Stomach smooth muscle (tissue), 2 donors: Measurements from ENCODE around the gene FGF11.
"Not testable (repeated sequence)": the region's sequence is repeated elsewhere in the genome, so short reads cannot be mapped to it uniquely, and the experiment has no call there.

ENCODE experiments used
- H3K27ac ChIP-seq: one replicate; pipeline ENCODE4 v1.7.0; 2013; ENCODE audit warnings: mild to moderate bottlenecking, low read length, inconsistent platforms
- H3K27me3 ChIP-seq, 2 donors: one replicate each; pipeline ENCODE4 v1.7.0; 2013; ENCODE audit warnings: low read length in 2 of 2; ENCODE audit not compliant: insufficient read depth in 2 of 2, control insufficient read depth in 1 of 2
- H3K36me3 ChIP-seq, 2 donors: one replicate each; pipeline ENCODE4 v1.7.0; 2013; ENCODE audit warnings: low read length in 2 of 2; ENCODE audit not compliant: control insufficient read depth in 2 of 2, insufficient read depth in 2 of 2
- H3K4me1 ChIP-seq: one replicate; pipeline ENCODE4 v1.7.0; 2013; ENCODE audit warnings: low read length; ENCODE audit not compliant: control insufficient read depth, insufficient read depth
- H3K4me3 ChIP-seq, 2 donors: one replicate each; pipeline ENCODE4 v1.7.0; 2013; ENCODE audit warnings: low read length in 2 of 2
- H3K9ac ChIP-seq, 2 donors: one replicate each; pipeline ENCODE4 v1.7.0; 2013; ENCODE audit warnings: low read length in 2 of 2, mild to moderate bottlenecking in 1 of 2
- H3K9me3 ChIP-seq, 2 donors: one replicate each; pipeline ENCODE4 v1.7.0; 2013; ENCODE audit warnings: low read length in 2 of 2; ENCODE audit not compliant: control insufficient read depth in 2 of 2
- donor health status: healthy.
- donor health status: Pancreatic carcinoma.

Gene FGF11

GRCh38 chr17:7475764-7476422 is 36.6 kb downstream of the FGF11 start:
- H3K27me3 ChIP-seq = no peaks in the 10 kb centered on the region
- peak overlapping the region in 1 of 2 donors; percentile 51 for H3K9ac ChIP-seq
- H3K36me3 ChIP-seq = peaks cover 0 to 2% of the 10 kb centered on the region in 2 donors
- H3K9me3 ChIP-seq = no peaks in the 10 kb centered on the region
- peaks cover 54% of the 10 kb centered on the region for H3K4me1 ChIP-seq
- H3K27ac ChIP-seq = peak overlapping the region; percentile 97
- peak overlapping the region in 1 of 2 donors; percentile 92 for H3K4me3 ChIP-seq

DNA sequence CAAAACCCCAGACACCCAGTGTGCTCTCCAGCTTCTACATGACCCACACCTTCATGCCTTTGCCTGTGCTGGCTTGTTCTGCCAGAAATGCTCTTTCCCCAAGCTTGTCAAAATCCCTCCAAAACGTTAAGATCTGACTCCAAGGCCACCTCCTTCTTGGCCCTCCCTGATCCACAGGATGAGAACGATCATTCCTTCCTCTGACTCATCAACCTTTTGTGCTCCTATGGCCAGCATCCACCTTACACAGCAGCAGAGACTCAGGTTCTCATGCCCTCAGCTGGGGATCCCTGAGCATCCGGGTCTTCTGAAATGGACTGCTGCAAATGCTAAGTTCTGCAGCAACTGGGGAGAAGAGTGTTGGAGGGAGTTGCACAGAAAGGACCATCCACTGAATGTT is 37.2 kb downstream of the FGF11 start:
- H3K36me3 ChIP-seq = peaks cover 0 to 2% of the 10 kb centered on the region in 2 donors
- H3K4me1 ChIP-seq = peaks cover 54% of the 10 kb centered on the region
- H3K4me3 ChIP-seq = peak overlapping the region in 1 of 2 donors; percentile 92
- peak overlapping the region; percentile 97 for H3K27ac ChIP-seq
- H3K27me3 ChIP-seq = no peaks in the 10 kb centered on the region
- H3K9me3 ChIP-seq = no peaks in the 10 kb centered on the region
- peak overlapping the region in 1 of 2 donors; percentile 51 for H3K9ac ChIP-seq

DNA sequence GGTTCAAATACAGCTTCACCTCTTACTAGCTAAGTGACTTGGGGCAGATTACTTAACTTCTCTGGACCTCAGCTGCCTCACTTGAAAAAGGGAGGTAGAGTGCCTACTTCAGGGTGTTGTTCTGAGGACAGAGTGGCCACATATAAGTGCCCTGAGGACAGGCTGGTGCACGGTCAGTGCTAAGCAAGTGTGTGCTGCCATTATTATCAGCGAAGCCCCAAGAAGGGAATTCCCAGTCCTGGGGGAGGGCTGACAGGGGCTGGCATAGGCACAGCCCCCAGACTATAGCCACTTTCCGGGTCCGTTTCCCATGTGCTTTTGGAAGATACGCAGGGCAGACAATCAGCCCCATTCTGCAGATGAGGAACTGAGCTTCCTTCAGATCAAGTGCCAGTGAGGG is 37.6 kb downstream of the FGF11 start:
- H3K27ac ChIP-seq = peak overlapping the region; percentile 97
- peak overlapping the region; percentile 59 to 92 for H3K4me3 ChIP-seq
- H3K4me1 ChIP-seq = peaks cover 51% of the 10 kb centered on the region
- peaks cover 0 to 2% of the 10 kb centered on the region in 2 donors for H3K36me3 ChIP-seq
- H3K9ac ChIP-seq = peak overlapping the region in 1 of 2 donors; percentile 51
- H3K9me3 ChIP-seq = no peaks in the 10 kb centered on the region
- H3K27me3 ChIP-seq = no peaks in the 10 kb centered on the region

DNA sequence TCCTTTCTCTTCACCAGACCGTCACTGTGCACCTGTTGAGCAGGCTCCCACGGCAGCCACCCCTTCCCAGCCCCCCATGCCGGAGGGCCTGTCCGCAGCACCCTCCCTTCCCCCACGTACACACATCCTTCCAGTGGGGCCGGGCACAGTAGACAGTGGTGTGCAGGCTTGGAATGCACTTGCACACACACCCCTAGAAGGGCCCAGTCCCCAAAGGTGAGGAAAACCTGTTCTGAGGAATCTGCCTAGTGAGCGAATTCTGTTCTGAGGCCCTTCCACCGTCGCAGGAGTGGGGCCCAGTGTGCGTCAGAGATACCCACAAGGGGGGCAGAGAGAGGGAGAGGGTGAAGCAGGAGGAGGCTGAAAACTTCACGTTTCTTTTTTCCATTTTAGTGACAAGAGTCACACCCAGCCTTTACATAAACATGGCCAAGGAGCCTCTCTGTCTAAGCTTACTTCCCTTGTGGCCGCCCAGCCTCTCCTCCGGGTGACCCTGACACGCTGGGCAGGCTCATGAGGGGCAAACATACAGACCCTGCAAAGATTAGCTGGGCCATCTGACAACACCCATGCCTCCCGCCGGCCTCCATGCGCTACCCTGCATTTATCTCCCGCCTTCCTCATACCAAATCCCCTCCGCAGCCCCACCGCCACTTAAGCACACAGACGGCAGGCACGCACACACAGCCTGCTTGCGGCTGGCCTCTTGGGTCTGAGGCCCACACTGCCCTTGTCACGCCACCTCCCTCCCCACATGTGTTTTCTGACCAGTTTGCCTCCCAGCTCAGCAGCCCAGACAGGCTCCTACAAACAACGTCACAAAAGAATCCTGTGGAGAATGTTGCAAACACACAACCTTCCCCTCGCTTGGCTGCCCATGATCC is 38.3 kb downstream of the FGF11 start:
- peaks cover 0 to 2% of the 10 kb centered on the region in 2 donors for H3K36me3 ChIP-seq
- no peaks in the 10 kb centered on the region for H3K9me3 ChIP-seq
- peak overlapping the region; percentile 88 to 93 for H3K9ac ChIP-seq
- no peaks in the 10 kb centered on the region for H3K27me3 ChIP-seq
- peak overlapping the region; percentile 97 for H3K27ac ChIP-seq
- peaks cover 49% of the 10 kb centered on the region for H3K4me1 ChIP-seq
- peak overlapping the region; percentile 59 to 92 for H3K4me3 ChIP-seq

DNA sequence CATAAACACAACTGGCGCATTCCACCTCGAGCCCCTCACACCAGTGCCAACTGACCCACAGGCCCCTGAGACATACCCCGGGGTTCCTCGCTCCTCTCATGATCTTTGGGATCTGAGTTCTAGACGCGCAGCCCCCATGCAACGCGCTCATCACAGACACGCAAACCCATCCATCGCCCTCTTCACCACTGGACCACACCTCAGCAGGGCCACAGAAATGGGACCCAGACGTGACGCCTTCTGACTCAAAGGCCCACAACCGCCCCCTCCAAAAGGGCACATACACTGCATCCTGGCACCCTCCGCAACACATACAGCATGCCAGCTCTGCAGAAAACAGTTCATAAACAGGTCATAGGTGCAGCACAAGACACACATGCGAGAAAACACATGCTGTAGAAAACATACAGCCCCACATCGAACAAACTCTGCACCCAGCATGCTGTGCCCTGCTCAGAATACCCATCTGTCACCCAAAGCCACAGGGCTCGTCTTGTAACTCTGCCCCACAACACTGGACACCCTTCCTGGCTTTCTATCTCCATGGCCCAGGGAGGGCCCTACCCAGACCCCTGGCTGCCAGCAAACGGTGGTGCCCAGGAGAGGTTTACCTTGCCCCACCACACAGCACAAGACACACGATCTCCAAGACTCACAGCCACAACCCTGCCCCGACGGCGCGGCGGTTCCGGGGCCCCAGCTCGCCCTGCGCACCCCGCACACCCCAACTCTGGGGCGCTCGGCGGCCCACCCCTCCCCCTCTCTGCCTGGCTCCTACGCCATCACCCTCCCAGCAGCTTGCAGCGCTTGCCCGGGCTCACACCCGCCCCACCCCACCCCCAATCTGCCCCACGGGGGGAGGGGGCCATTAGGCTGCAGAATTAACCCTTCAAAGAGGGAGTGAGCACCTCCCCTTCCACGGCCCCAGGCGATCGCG is 39.2 kb downstream of the FGF11 start:
- Histone ChIP-seq H3K9ac (peak overlapping the region; percentile 88 to 93), H3K36me3 (peaks cover 0 to 2% of the 10 kb centered on the region in 2 donors), H3K27ac (peak overlapping the region; percentile 97), H3K4me3 (peak overlapping the region; percentile 59 to 92), H3K9me3 (no peaks in the 10 kb centered on the region), H3K27me3 (no peaks in the 10 kb centered on the region), H3K4me1 (peaks cover 57% of the 10 kb centered on the region)

DNA sequence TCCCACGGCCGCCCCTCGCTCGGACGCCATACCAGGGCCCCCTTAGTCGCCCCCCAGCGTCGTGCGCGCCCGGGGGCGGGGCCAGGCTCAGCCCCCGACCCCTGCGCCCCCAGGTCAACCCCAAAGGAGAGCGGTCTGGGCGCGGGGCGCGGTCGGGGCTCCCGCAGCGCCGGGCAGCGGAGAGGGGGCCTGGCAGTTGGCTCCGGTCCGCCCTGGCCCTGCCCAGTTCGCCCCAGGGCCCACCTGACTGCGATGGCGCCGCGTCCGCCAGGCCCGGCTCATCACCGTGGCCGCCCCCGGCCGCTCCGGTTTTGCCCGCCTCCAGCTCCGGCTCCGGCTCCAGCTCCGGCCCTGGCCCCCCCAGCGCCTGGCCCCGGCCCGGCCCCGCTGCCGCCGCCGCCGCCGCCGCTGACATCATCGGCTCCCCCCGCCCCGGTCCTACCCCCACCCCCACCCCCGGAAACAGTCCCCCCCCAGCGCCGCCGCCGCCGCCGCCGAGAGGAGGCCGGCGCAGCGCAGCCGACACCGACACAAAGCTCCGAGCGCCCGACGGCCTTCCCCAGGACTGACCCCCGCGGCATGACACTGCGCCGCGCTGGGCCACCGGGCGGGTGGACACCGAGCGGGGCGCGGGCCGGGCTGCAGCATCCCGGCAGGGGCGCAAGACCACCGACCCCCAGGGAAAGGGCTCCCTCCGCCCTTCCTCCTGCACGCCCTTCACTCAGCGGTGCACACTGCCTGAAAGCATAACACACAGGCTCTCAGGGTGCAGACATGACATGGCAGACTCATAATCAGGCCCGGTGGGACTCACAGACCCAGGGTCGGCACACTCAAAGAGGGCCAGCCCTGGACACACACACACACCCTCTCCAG is 40.1 kb downstream of the FGF11 start, which contains the start of gene ZBTB4:
Gene ZBTB4 (minus strand): TSS at position 419 of the 876 bp plus-strand sequence. CDS start 12,830 bp downstream, outside the sequence.
- no peaks in the 10 kb centered on the region for H3K9me3 ChIP-seq
- peak within 1 kb of the TSS; percentile 83 to 92 for H3K4me3 ChIP-seq
- peak within 1 kb of the TSS; percentile 90 to 93 for H3K9ac ChIP-seq
- peak within 1 kb of the TSS; percentile 97 for H3K27ac ChIP-seq
- peaks cover 0 to 2% of the 10 kb centered on the region in 2 donors for H3K36me3 ChIP-seq
- H3K4me1 ChIP-seq = peaks cover 55% of the 10 kb centered on the region
- H3K27me3 ChIP-seq = no peaks in the 10 kb centered on the region

- Histone ChIP-seq H3K27ac (peak overlapping the region; percentile 94), H3K27me3 (no peaks in the 10 kb centered on the region), H3K4me3 (peak overlapping the region; percentile 83 to 87), H3K36me3 (peaks cover 0 to 2% of the 10 kb centered on the region in 2 donors), H3K9ac (peak overlapping the region; percentile 73 to 90), H3K9me3 (no peaks in the 10 kb centered on the region), H3K4me1 (peaks cover 57% of the 10 kb centered on the region)
Measured at GRCh38 chr17:7480089-7480384, 40.7 kb downstream of the FGF11 start.

DNA sequence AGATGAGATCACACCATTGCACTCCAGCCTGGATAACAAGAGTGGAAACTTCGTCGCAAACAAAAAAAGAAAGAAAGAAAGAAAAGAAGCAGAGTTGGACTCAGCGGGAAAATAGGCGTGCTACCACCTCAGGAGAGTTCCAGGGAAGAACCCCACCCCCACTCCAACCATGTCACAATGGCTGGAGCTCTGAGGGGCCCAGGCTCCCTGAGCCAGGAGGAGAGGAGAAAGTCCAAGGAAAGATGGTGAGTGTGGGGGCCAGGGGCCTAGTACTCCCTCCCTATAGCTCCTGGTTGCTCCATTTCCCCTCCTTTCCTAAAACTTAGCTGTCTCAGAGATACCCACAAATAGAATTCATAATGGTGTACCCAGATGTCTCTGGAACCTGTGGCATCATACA is 42.0 kb downstream of the FGF11 start, which contains the start of gene SLC35G6:
Gene SLC35G6 (plus strand): TSS at position 172 of the 400 bp plus-strand sequence. CDS start 71 bp downstream, at position 243.
- not testable (repeated sequence) for H3K27me3 ChIP-seq, H3K36me3 ChIP-seq, H3K9me3 ChIP-seq
- Histone ChIP-seq H3K9ac (peak within 1 kb of the TSS in 1 of 2 donors; percentile 73), H3K4me3 (peak within 1 kb of the TSS in 1 of 2 donors; percentile 87), H3K4me1 (peaks cover 56% of the 10 kb centered on the region), H3K27ac (peak within 1 kb of the TSS; percentile 94)

DNA sequence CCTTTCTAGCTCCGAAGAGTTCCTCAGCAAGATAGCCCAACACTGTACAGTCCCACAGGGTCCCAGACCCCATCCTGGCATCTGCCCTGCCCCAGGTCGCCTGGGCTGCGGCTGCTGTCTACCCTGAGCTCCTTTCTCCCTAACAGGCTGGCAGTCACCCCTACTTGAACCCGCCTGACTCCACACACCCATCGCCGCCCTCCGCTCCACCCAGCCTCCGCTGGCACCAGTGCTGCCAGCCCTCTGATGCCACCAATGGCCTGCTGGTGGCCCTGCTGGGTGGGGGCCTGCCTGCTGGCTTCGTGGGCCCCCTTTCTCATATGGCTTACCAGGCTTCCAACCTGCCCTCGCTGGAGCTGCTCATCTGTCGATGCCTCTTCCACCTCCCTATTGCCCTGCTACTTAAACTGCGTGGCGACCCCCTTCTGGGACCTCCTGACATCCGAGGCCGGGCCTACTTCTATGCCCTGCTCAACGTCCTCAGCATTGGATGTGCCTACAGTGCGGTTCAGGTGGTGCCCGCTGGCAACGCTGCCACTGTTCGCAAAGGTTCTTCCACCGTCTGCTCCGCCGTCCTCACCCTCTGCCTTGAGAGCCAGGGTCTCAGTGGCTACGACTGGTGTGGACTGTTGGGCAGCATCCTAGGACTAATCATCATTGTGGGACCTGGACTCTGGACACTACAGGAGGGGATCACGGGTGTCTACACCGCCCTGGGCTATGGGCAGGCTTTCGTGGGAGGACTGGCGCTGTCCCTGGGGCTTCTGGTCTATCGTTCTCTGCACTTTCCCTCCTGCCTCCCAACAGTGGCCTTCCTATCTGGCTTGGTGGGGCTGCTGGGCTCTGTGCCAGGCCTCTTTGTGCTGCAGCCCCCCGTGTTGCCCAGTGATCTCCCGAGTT is 42.8 kb downstream of the FGF11 start:
- not testable (repeated sequence) for H3K4me3 ChIP-seq, H3K27me3 ChIP-seq, H3K36me3 ChIP-seq, H3K9ac ChIP-seq, H3K9me3 ChIP-seq
- peak overlapping the region; percentile 100 for H3K27ac ChIP-seq
- peaks cover 54% of the 10 kb centered on the region for H3K4me1 ChIP-seq
